ENCODE results near the gene LPCAT2. TPM values are rescaled to one million over a fixed set of nuclear protein-coding genes. Genes with fewer than 3 reads are reported as not detected.

The LPCAT2 gene
- 10 to 100 TPM; 10.8 to 12.2 TPM for total RNA-seq
- long read RNA-seq, full-length matches to known transcripts = 4 of 4 reads
- long read RNA-seq, partial matches to known transcripts = 0 of 4 reads
- long read RNA-seq, other reads (novel, unspliced or antisense) = 0 of 4 reads

- intact Hi-C loops (cut with DNase I) = no loop called here
- DNase-seq = peak; percentile 93
- ATAC-seq = peak; percentile 96 to 99
Measured at GRCh38 chr16:55508941-55509931, at the start of gene LPCAT2. Gene LPCAT2, plus strand, starts transcription at chr16:55509072. Its CDS starts 110 bp downstream, at chr16:55509182.

GRCh38 chr16:55462241-55462640 lies 46.6 kb upstream of the LPCAT2 start:
- intact Hi-C loops (cut with DNase I) = loop anchor here (10.0 kb wide), 1 partner anchor 383 kb away; no protein-coding TSS in a partner anchor
- no peak for ATAC-seq
- DNase-seq = no peak

GRCh38 chr16:55464375-55464774 lies 44.5 kb upstream of the LPCAT2 start:
- ATAC-seq (no peak), DNase-seq (no peak)
- intact Hi-C loops (cut with DNase I) = loop anchor here (10.0 kb wide), 1 partner anchor 380 kb away; no protein-coding TSS in a partner anchor

- DNase-seq (peak; percentile 89), ATAC-seq (peak; percentile 93 to 94)
- intact Hi-C loops (cut with DNase I) = loop anchor here (1.0 to 10.0 kb wide), 5 partner anchors 77 to 380 kb away; no protein-coding TSS in a partner anchor
Measured at GRCh38 chr16:55465077-55465896, 43.6 kb upstream of the LPCAT2 start.

- intact Hi-C loops (cut with DNase I) = loop anchor here (5.0 to 10.0 kb wide), 3 partner anchors 76 to 379 kb away; no protein-coding TSS in a partner anchor
- DNase-seq (no peak), ATAC-seq (no peak)
Measured at GRCh38 chr16:55466209-55466608, 42.7 kb upstream of the LPCAT2 start.

GRCh38 chr16:55467898-55468297 lies 41.0 kb upstream of the LPCAT2 start:
- intact Hi-C loops (cut with DNase I) = loop anchor here (5.0 to 10.0 kb wide), 3 partner anchors 74 to 377 kb away; no protein-coding TSS in a partner anchor
- ATAC-seq (no peak), DNase-seq (no peak)

- intact Hi-C loops (cut with DNase I) = loop anchor here (5.0 to 10.0 kb wide), 3 partner anchors 74 to 376 kb away; no protein-coding TSS in a partner anchor
- DNase-seq = no peak
- no peak for ATAC-seq
Measured at GRCh38 chr16:55468352-55468990, 40.4 kb upstream of the LPCAT2 start.

- no peak for ATAC-seq
- no peak for DNase-seq
- intact Hi-C loops (cut with DNase I) = loop anchor here (5.0 to 10.0 kb wide), 3 partner anchors 72 to 375 kb away; no protein-coding TSS in a partner anchor
Measured at GRCh38 chr16:55469821-55470532, 38.9 kb upstream of the LPCAT2 start.

- intact Hi-C loops (cut with DNase I) = no loop called here
- no peak for DNase-seq
- peak; percentile 45 to 88 for ATAC-seq
Measured at GRCh38 chr16:55470533-55471371, 38.1 kb upstream of the LPCAT2 start.

- DNase-seq (no peak), ATAC-seq (peak in 1 of 2 donors; percentile 86)
- intact Hi-C loops (cut with DNase I) = no loop called here
Measured at GRCh38 chr16:55471448-55472097, 37.3 kb upstream of the LPCAT2 start.

- DNase-seq (no peak), ATAC-seq (no peak)
- intact Hi-C loops (cut with DNase I) = no loop called here
Measured at GRCh38 chr16:55473587-55473986, 35.3 kb upstream of the LPCAT2 start.

GRCh38 chr16:55474821-55475220 lies 34.1 kb upstream of the LPCAT2 start:
- ATAC-seq (no peak), DNase-seq (no peak)
- intact Hi-C loops (cut with DNase I) = no loop called here

- intact Hi-C loops (cut with DNase I) = no loop called here
- DNase-seq (no peak), ATAC-seq (peak in 1 of 2 donors; percentile 10)
Measured at GRCh38 chr16:55475919-55476318, 33.0 kb upstream of the LPCAT2 start.

- DNase-seq (peak; percentile 59), ATAC-seq (peak; percentile 32)
- intact Hi-C loops (cut with DNase I) = no loop called here
Measured at GRCh38 chr16:55476625-55477533, 32.0 kb upstream of the LPCAT2 start.

GRCh38 chr16:55477736-55478135 lies 31.1 kb upstream of the LPCAT2 start:
- intact Hi-C loops (cut with DNase I) = no loop called here
- no peak for ATAC-seq
- DNase-seq = no peak
